NB4 (cell line): Measurements from ENCODE around the gene MRPL58.

Experiments used
- CTCF ChIP-seq: IDR thresholded peaks from one replicate; pipeline ENCODE4 v1.5.1; 2012; ENCODE audit warnings: low read depth, low read length
- MAX ChIP-seq: IDR thresholded peaks from 2 replicates; pipeline ENCODE4 v1.6.1; 2011; ENCODE audit warnings: low read depth, low read length
- MYC ChIP-seq: IDR thresholded peaks from 2 replicates; pipeline ENCODE4 v1.6.1; 2011; ENCODE audit warnings: low read depth, low read length
- POLR2A ChIP-seq: IDR thresholded peaks from 2 replicates; pipeline ENCODE4 v1.6.1; 2011; ENCODE audit warnings: mild to moderate bottlenecking; ENCODE audit not compliant: insufficient read length; ENCODE audit errors: extremely low read depth

DNA sequence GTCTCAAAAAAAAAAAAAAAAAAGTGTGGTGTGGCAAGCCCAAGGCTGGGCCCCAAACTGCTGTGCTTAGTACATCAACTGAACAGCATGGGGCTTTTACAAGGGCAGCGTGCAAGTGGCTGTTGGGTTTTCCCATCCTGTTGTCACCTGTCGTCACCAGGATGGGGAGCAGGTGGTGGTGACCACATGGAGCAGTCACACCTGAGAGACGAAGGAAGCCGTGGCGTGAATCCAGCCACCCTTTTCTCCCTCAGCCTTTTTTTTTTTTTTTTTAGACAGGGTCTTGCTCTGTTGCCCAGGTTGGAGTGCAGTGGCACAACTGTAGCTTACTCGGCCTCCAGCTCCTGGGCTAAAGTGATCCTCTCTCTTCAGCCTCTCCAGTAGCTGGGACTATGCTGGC is 4.1 kb upstream of the MRPL58 start:
- TF ChIP-seq POLR2A (no peak), CTCF (no peak), MYC (no peak), MAX (no peak)
